Right kidney (tissue), 1 donor: Measurements from ENCODE around the gene PGS1.

ENCODE experiments used
- DNase-seq: peaks from one replicate; pipeline ENCODE4 v3.0.0-alpha.2; 2016

Gene PGS1

GRCh38 chr17:78387977-78388941 lies 9.8 kb downstream of the PGS1 start:
- no peak for DNase-seq

- DNase-seq, result no peak
Measured at GRCh38 chr17:78390241-78391050, 12.0 kb downstream of the PGS1 start.

GRCh38 chr17:78391051-78391431 lies 12.6 kb downstream of the PGS1 start:
- no peak for DNase-seq

DNA sequence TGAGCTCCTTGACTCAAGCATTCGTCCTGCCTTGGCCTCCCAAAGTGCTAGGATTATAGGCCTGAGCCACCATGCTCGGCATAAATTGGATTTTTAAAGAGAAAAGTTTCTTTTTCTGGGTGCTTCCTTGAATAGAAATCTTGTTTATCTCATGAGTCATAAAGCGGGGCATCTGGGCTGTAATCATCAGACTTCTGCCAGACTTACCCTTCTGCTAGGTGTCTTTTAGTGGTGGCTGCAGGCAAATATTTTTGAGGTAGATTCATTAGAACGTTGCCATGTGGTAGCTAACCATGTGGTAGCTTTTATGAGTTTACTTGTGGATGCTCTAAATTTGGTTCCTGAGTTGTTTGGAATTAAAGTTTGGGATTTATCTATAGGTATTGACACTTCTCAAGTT lies 13.4 kb downstream of the PGS1 start:
- DNase-seq, result no peak

DNA sequence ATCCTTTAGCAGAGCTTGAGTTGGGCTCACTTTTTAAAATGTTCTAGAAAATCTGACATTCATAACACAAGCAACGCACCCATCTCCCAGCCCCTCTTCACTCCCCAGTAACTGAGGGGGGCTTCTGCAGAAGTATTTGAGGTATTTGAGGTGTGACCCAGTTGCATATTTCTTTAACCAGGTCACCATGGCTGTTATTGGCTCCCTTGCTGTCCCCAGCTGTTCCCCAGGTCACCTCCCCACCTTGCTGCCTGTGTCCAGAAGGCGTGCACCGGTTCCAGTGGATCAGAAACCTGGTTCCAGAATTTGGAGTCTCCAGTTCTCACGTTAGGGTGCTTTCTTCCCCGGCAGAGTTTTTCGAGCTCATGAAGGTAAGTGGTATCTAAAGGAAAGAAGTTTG lies 13.8 kb downstream of the PGS1 start:
- no peak for DNase-seq

GRCh38 chr17:78393575-78393974 lies 15.1 kb downstream of the PGS1 start:
- DNase-seq, result no peak

DNA sequence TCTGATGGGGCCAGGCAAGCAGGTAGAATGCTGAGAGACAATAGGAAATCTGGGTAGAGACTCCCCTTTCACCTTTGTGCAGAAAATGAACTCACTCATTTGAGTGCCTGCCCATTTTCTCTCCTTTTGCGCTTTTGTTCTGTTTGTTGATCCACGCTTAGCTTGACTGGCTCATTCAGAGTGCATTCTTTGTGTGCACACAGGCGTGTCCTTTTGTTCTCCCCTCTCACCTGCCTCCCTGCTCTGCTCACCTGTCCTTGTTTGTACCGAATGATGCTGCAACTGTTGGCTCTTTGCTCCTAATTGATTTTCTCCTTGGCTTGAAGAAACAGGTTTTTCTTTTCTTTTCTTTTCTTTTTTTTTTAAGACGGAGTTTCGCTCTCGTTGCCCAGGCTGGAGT lies 15.8 kb downstream of the PGS1 start:
- DNase-seq, result no peak

- no peak for DNase-seq
Measured at GRCh38 chr17:78395155-78395554, 16.7 kb downstream of the PGS1 start.

DNA sequence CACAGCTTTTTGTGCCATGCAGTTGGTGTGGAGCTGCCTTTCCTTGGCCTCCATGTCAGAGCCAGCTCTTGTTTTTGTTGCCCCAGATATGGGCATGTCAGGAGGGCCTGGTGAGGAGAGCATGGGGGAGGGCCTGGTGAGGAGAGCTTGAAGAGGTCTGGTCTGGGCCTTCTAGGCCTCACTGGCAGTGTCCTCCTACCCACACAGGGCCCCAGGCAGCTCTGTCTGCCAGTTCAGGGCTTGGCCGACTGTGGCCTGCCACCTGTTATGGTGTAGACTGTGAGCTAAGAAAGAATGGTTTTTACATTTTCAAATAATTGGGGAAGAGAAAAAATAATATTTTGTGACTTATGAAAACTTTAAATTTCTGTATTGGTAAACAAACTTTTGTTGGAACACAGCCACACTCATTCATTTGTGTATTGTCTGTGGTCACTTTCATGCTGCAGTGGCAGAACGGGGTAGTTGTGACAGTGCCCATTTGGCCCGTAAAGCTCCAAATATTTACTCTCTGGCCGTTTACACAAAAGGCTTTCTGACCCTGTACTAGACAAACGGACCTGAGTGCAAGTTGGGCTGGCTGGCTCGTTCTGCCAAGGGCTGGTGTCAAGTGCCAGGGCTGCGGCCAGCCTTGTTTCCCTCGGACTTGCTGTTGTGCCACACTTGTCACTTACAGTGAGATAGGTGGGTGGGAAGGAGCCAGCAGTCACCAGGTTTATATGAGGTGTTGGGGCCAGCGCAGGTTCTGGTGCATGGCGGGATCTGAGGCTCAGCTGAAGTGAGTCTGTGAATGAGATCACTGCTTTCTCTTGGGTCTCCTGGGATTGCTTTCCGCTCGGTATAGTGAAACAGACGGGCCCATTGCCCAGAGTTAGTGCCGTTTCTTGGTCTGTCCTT lies 18.2 kb downstream of the PGS1 start:
- no peak for DNase-seq

DNA sequence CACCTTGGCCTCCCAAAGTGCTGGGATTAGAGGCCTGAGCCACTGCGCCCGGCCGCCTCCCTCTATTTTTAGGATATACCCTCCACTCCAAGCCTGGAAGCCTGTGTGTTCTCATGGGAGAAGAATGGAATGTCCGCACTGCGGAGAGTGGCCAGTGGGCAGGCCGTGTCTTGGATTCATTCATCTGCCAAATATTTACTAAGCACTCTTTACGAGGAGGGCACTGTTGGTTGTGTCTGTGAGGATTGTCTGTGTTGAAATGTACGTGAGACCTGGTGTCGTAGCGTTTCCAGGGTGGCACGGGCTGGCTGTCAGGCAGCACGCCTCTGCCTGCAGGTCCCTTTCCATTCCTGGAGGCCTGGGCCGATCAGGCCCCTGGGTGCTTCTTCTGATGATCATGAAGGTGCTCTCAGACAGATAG lies 19.2 kb downstream of the PGS1 start:
- no peak for DNase-seq

GRCh38 chr17:78398390-78398789 lies 19.9 kb downstream of the PGS1 start:
- DNase-seq, result no peak

DNA sequence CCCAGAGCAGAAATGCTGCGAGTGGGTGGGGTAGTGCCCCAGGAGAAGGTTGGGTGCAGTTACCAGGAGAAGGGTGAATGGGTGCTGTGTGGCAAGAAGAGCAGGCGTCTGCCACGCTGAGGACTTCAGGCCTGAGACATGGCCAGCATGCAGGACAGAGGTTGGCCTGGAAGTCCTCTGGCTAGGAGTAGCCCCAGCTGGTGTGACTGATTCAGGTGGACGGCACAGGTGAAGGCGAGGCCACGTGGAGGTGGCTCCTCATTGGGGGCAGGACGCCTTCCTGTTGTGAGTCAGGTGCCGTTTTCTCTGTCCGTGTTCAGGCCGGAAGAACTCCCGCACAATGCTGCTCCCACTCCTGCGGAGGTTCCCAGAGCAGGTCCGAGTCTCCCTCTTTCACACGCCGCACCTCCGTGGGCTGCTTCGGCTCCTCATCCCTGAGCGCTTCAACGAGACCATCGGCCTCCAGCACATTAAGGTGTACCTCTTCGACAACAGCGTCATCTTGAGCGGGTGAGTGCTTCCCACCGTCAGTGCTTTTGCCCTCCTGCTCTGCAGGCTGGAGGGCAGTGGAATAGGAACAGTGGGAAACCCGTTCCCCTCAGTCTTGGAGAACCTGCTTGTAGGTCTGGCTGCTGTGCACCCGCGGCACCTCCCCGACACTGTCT lies 20.7 kb downstream of the PGS1 start:
- no peak for DNase-seq

DNA sequence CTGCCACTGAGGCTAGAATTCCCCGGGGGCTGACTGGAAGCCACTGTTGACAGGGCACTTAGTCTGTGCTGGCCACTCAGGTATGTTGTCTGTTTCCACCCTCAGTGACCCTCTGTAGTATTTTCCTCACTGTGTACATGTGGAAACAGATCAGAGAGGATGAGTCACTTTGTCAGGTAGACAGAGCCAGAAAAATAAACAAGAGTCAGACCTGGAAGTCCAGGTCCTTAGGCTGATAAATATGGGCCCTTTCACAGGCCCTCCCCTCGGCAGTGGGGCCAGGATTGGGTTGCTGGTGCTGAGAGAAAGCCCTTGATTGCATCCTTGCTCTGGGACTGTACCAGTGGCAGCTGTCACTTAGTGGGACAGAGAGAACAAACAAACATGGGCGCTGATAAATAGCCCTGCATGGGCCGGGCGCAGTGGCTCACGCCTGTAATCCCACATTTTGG lies 21.3 kb downstream of the PGS1 start:
- DNase-seq, result no peak

- no peak for DNase-seq
Measured at GRCh38 chr17:78400581-78401240, 22.3 kb downstream of the PGS1 start.

DNA sequence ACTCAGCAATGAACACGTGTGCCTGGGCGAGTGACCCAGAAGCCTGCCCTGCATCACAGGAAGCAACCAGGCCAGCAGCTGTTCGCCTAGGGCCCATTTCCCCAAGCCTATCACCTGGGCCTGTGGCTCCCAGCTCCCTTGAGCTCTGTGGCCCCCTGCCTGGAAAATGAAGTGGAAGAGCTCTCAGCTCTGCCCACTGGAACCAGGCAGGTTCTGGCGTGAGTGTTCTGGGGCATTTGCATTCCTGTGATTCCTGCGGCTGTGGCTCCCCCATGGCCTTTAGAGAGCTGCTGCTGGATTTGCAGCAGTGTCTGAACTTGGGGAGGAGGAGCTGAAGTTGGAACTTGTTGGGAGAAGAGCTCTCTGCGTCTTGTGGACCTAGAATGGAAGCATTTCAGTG lies 22.8 kb downstream of the PGS1 start:
- no peak for DNase-seq

- no peak for DNase-seq
Measured at GRCh38 chr17:78401891-78402290, 23.4 kb downstream of the PGS1 start.

GRCh38 chr17:78403822-78404221 lies 25.4 kb downstream of the PGS1 start:
- DNase-seq, result no peak

- no peak for DNase-seq
Measured at GRCh38 chr17:78406396-78406795, 27.9 kb downstream of the PGS1 start.

- DNase-seq, result no peak
Measured at GRCh38 chr17:78406920-78407319, 28.5 kb downstream of the PGS1 start.

GRCh38 chr17:78407387-78408000 lies 29.0 kb downstream of the PGS1 start:
- DNase-seq, result no peak
